GM21447 (cell line): ENCODE results near the gene LEP.

Experiments used
- ATAC-seq: cut with Tn5 transposase; IDR thresholded peaks from one replicate; pipeline ENCODE4 v1.9.1; 2021; ENCODE audit not compliant: unreplicated experiment

The LEP gene

DNA sequence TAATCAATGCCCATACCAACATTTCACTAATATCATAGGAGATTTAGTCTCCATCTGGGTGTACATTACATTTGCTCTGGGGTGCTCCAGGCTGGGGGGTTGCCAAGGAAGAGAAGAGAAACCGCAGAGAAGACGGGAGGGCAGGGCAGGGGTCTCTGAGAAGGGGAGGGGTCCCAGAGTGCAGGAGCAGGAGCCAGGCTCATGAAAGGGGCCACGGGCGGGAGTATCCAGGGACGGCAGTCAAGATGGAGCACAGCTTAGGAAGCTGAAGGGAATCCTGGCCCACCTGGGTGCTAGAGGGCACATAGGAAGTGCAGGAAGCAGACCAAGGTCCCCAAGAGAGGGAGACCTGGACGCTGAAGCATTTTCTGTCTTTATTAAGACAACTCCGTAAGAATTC lies 2.2 kb downstream of the LEP start:
- ATAC-seq = no peak

GRCh38 chr7:128244861-128245260 lies 3.8 kb downstream of the LEP start:
- ATAC-seq = no peak

- no peak for ATAC-seq
Measured at GRCh38 chr7:128247108-128247507, 6.0 kb downstream of the LEP start.

GRCh38 chr7:128247640-128248194 lies 6.6 kb downstream of the LEP start:
- no peak for ATAC-seq

- ATAC-seq = no peak
Measured at GRCh38 chr7:128251337-128251736, 10.3 kb downstream of the LEP start.

DNA sequence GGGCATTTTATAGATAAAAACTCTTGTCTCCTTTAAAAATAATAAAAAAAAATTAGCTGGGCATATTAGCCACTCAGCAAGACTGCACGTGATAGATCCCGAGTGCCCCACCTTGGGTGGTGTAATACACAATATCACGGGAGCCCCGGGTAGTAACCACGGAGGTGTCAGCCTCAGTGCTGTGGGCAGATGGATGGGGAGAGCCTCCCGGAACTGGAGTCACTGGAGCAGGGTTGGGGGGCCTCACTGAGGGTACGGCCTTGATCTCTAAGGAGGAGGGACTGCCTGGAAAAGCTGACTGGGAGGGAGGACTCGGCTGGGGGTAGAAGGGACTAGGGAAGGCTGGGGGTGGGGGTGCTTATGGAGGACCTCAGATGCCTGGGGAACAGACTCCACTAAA lies 12.6 kb downstream of the LEP start:
- ATAC-seq = no peak

DNA sequence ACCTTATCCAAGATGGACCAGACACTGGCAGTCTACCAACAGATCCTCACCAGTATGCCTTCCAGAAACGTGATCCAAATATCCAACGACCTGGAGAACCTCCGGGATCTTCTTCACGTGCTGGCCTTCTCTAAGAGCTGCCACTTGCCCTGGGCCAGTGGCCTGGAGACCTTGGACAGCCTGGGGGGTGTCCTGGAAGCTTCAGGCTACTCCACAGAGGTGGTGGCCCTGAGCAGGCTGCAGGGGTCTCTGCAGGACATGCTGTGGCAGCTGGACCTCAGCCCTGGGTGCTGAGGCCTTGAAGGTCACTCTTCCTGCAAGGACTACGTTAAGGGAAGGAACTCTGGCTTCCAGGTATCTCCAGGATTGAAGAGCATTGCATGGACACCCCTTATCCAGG lies 13.4 kb downstream of the LEP start:
- ATAC-seq = no peak

GRCh38 chr7:128255271-128255670 lies 14.2 kb downstream of the LEP start:
- no peak for ATAC-seq

DNA sequence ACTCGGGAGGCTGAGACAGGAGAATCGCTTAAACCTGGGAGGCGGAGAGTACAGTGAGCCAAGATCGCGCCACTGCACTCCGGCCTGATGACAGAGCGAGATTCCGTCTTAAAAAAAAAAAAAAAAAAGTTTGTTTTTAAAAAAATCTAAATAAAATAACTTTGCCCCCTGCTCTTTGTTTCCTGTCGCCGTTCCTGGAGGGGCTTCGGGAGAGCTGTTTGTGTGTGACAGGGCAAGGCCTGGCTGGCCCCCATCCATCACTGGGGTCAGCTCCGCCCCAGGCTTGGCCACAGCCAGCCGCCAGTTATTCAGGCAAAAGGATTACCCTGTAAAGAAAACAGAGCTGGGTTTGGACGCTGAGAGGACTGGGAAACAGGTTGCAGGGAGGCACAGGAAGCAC lies 16.4 kb downstream of the LEP start:
- ATAC-seq = no peak

GRCh38 chr7:128259131-128260061 lies 18.3 kb downstream of the LEP start:
- no peak for ATAC-seq

DNA sequence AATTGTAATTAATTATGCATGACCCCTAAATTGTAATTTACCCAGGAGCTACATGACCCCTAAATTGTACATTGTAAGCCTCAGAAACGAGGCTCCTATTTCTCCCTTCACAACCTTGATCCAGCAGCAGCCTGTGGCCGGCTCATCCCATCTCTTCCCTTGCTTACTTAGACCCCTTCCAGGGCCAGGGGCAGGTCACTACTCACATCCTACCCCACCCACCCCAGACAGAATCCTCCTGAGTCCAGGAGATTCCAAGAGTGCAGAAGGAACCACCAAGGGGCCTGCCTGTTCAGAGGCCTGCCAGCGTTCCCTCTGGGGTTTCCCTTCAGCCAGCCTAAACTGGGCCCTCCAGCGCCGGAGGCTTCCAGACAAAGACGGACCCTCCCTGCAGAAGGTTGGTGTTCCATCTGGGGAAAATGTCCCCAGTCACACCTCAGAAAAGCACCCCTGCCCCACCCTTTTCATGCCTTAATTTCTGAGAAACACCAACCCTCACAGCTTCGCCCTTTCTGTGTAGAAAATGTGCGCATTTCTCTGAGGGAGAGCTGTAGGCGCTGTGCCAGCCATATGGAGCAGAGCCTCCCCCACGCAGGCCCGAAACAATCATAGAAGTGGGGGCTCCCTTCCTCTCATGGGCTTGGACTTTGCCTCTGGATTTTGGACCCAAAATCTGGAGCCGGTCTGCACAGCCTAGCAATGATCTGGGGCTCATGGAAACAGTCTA lies 19.2 kb downstream of the LEP start:
- ATAC-seq = no peak

DNA sequence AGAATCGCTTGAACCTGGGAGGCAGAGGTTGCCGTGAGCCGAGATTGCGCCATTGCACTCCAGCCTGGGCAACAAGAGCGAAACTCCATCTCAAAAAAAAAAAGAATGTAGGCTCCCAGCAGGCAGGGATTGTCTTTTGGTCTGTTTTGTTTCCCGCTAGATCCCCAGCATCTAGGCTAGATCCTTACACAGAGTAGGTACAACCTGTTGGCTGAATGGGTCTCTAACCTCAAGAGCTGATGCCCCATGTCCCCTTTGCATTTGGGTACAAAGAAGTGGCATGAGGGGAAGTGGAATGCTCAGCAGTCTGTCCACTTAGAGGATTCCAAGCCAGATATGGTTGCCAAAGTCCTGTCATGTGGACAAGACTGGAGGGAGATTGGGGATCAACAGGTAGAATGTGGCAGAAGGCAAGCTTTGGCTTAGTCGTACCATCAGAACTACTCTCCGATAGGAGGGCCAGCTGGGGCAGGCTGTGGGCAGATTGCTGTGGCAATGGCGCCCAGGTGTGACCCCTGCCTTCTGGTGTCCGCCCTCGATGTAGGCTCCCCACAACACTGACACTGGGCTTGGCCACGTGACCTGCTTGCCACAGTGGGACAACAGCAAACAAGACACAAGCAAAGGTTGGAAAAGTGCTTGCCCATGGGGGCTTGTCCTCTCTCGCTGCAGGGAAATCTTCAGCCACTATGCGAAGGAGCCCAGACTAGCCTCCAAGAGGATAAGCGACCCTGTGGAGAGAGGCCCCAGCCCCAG lies 21.4 kb downstream of the LEP start:
- no peak for ATAC-seq

- ATAC-seq = no peak
Measured at GRCh38 chr7:128263420-128263819, 22.3 kb downstream of the LEP start.

GRCh38 chr7:128264477-128264876 lies 23.4 kb downstream of the LEP start:
- no peak for ATAC-seq

DNA sequence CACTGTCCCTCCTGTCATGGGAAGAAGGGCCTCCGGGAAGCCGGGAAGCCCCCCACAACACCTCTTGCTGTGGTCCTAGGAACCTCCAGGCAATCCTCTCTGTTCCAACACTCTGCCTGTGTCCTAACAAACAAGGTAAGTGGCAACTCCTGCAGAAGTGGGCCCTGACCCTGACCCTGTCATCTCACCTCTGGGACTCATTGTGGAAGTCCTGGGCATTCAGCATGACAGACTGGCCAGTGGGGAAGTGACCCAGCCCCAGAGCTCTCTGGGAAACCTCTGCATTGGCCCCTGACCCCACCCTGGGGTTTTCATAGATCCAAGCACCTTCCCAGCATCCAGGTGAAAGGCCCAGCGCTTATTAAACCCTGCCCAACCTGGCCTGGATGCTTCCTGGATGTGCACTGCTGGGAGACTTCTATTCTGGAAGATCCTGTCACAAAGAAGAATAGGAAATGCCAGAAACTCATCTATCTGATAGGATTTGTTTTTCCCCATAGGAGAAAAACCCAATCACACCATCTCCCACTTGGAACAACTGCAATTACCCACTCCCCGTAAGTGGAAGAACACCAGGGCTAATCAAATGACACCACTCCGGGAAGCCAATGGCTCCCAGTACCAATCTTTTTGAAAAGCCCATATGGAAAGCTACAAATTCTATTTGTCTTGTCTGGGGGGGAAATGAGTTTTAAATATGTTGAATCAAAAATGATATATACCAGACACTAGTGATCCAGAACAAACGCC lies 24.3 kb downstream of the LEP start:
- ATAC-seq = no peak

GRCh38 chr7:128265906-128266300 lies 24.8 kb downstream of the LEP start:
- ATAC-seq = no peak

GRCh38 chr7:128266529-128266882 lies 25.4 kb downstream of the LEP start:
- ATAC-seq = no peak

- no peak for ATAC-seq
Measured at GRCh38 chr7:128266883-128267594, 26.0 kb downstream of the LEP start.

- no peak for ATAC-seq
Measured at GRCh38 chr7:128267595-128267924, 26.5 kb downstream of the LEP start.

DNA sequence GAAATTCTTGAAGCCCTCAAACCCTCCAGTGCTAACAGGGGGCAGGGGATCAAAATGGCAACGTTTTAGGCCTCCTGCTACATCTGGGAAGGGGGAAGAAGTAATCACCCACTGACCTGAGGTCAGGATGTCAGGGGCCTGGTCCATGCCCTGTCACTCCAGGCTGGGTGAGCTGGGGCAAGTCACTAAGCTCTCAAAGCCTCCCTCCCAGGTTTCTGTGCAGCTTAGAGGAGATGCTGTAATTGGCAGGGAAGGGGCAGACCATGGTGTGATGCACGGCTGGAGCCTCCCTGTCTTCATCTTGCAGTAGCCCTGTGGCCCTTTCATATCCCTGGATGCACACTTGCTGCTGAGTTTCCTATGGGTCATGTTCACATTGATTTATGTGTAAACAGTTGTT lies 27.2 kb downstream of the LEP start:
- ATAC-seq = no peak
